Left renal cortex interstitium (tissue), 4 donors: ENCODE results near the gene LCN15. TPM values are rescaled to one million over a fixed set of nuclear protein-coding genes. Genes with fewer than 3 reads are reported as not detected.

ENCODE experiments used
- polyA plus RNA-seq, 4 donors: library from polyadenylated mRNA; unstranded; fragments of 120-200 nt; gene quantifications; one replicate each; pipeline ENCODE4 v1.2.1, GENCODE V29; 2013; ENCODE audit not compliant: insufficient read length in 4 of 4

The LCN15 gene
- polyA plus RNA-seq, 4 donors: 0.07 to 0.17 (median 0.12) TPM

Other genes with a start within 250 kb of the LCN15 start
- 10 to 100 TPM; 19.8 to 47.5 (median 34.2) TPM for gene NOTCH1, start 218.5 kb downstream of the LCN15 start, polyA plus RNA-seq
- gene EGFL7, start 101.6 kb downstream of the LCN15 start, polyA plus RNA-seq: 10 to 100 TPM; 50.5 to 85.7 (median 72.4) TPM
- gene AGPAT2, start 77.1 kb downstream of the LCN15 start, polyA plus RNA-seq: 10 to 100 TPM; 39.4 to 61.8 (median 52.5) TPM
- gene DIPK1B, start 51.9 kb downstream of the LCN15 start, polyA plus RNA-seq: 10 to 100 TPM; 28.5 to 47.3 (median 40.1) TPM
- 1 to 10 TPM in 3 of 4 donors, under 1 TPM in 1; 0.47 to 2.0 (median 1.4) TPM for gene LCN10, start 21.6 kb downstream of the LCN15 start, polyA plus RNA-seq
- gene LCN6, start 16.0 kb downstream of the LCN15 start, polyA plus RNA-seq: not detected
- gene LCN8, start 6.3 kb downstream of the LCN15 start, polyA plus RNA-seq: under 1 TPM in 3 of 4 donors, not detected in 1; 0.25 to 0.55 (median 0.49) TPM
- 100 to 1,000 TPM in 1 of 4 donors, 10 to 100 TPM in 3; 68.8 to 101 (median 78.3) TPM for gene TMEM141, start 26.8 kb upstream of the LCN15 start, polyA plus RNA-seq
- gene CCDC183, start 31.8 kb upstream of the LCN15 start, polyA plus RNA-seq: 1 to 10 TPM; 3.7 to 7.7 (median 5.4) TPM
- 10 to 100 TPM; 55.1 to 83.6 (median 75.9) TPM for gene RABL6, start 43.4 kb upstream of the LCN15 start, polyA plus RNA-seq
- gene AJM1, start 78.0 kb upstream of the LCN15 start, polyA plus RNA-seq: 1 to 10 TPM in 3 of 4 donors, under 1 TPM in 1; 0.68 to 1.8 (median 1.3) TPM
- 100 to 1,000 TPM in 3 of 4 donors, 10 to 100 TPM in 1; 60.1 to 135 (median 115) TPM for gene PHPT1, start 84.9 kb upstream of the LCN15 start, polyA plus RNA-seq
- 10 to 100 TPM in 2 of 4 donors, 1 to 10 TPM in 2; 3.5 to 13.4 (median 8.9) TPM for gene MAMDC4, start 87.8 kb upstream of the LCN15 start, polyA plus RNA-seq
- gene EDF1, start 101.8 kb upstream of the LCN15 start, polyA plus RNA-seq: 100 to 1,000 TPM; 342 to 455 (median 391) TPM
- gene TRAF2, start 122.0 kb upstream of the LCN15 start, polyA plus RNA-seq: 10 to 100 TPM; 11.2 to 17.9 (median 14.8) TPM
- 10 to 100 TPM; 37.8 to 69.9 (median 60.6) TPM for gene FBXW5, start 180.2 kb upstream of the LCN15 start, polyA plus RNA-seq
- gene C8G, start 180.7 kb upstream of the LCN15 start, polyA plus RNA-seq: 1 to 10 TPM in 2 of 4 donors, under 1 TPM in 2; 0.51 to 1.2 (median 1.0) TPM
- gene LCN12, start 187.8 kb upstream of the LCN15 start, polyA plus RNA-seq: 10 to 100 TPM; 15.7 to 53.5 (median 30.7) TPM
- 10 to 100 TPM; 34.0 to 80.6 (median 34.4) TPM for gene PTGDS, start 213.0 kb upstream of the LCN15 start, polyA plus RNA-seq
- gene LCNL1, start 218.5 kb upstream of the LCN15 start, polyA plus RNA-seq: under 1 TPM in 3 of 4 donors, not detected in 1; 0.08 to 0.41 (median 0.17) TPM
- 10 to 100 TPM; 22.4 to 53.2 (median 41.4) TPM for gene PAXX, start 227.9 kb upstream of the LCN15 start, polyA plus RNA-seq
- gene CLIC3, start 232.1 kb upstream of the LCN15 start, polyA plus RNA-seq: 1 to 10 TPM in 1 of 4 donors, under 1 TPM in 3; 0.49 to 1.2 (median 0.74) TPM